ENCODE results near the gene HINT2.

HINT2 gene

DNA sequence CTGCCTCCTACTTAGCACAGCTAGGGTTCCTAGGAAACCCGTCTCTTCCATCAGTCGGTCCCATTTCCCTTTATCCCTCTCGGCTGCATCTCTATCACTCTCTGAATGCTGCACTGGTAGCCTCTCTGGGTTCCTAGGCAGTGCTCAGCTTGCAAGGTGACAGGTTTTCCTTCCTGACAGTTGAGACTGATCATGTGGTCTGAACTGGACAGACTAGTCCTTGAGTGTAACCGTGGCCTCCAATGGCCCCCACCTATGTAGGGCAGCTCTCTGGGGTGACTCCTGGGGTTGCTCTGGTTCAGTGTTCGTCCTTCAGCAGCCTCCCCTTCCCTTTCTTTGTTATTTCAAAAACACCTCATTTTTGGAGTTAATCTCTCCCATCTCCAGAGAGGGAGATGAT lies 18.0 kb upstream of the HINT2 start:
- no peak for DNase-seq (ENCODE audit: extremely low read depth, low read depth)
- TF ChIP-seq CTCF (IDR thresholded peaks at IDR 0.05; ENCODE audit: low read depth, low read length, missing control alignments): no peak
- H3K4me3 ChIP-seq (replicated peaks; ENCODE audit: low read depth, low read length): no peak overlapping the region

DNA sequence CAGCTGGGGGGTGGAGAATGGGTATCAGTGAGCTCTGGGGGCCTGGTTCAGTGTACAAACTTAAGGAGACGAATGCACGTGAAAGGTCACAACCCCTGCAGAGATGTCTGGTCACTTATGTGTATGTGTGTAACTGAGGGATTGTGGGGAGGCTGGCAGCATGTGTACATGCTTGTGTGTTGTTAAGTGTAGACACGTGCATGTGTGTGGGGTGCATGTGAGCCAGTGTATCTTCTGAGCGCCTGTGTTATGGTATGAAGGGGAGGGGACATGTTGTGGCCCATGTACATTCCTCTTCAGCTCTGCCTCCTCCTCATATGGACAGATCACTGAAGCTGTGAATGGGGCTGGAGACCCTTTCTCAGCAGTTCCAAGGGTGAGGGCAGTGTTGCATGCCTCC lies 16.2 kb upstream of the HINT2 start:
- H3K4me3 ChIP-seq (replicated peaks; ENCODE audit: low read depth, low read length): no peak overlapping the region
- TF ChIP-seq CTCF (IDR thresholded peaks at IDR 0.05; ENCODE audit: low read depth, low read length, missing control alignments): no peak
- DNase-seq (ENCODE audit: extremely low read depth, low read depth): no peak

DNA sequence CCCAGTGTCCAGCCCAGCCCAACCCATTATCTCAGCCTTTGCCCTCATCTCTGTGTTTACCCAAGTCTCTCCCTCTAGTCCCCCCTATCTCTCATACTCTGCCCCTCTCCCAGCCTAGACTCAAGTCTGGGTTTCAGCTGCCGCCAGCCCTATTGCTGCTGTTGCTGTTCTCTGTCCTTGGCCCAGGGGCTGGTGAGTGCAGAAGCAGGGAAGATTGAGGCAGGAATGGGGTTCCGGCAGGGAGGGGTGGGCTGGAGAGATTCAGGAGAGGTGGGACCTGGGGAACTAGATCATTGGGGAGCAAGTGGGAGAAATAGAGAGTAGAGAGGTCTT lies 14.9 kb upstream of the HINT2 start:
- no peak for DNase-seq (ENCODE audit: extremely low read depth, low read depth)
- peak overlapping the region; percentile 54 for H3K4me3 ChIP-seq (replicated peaks; ENCODE audit: low read depth, low read length)

GRCh38 chr9:35829084-35829763 lies 14.4 kb upstream of the HINT2 start, which contains the start of gene TMEM8B:
TMEM8B (plus strand) TSS chr9:35829228; CDS start chr9:35829448, 220 bp downstream.
- TF ChIP-seq CTCF (IDR thresholded peaks at IDR 0.05; ENCODE audit: low read depth, low read length, missing control alignments): no peak
- H3K4me3 ChIP-seq (replicated peaks; ENCODE audit: low read depth, low read length): peak within 1 kb of the TSS; percentile 54
- no peak for DNase-seq (ENCODE audit: extremely low read depth, low read depth)

More for the DNA sequence above, 14.9 kb upstream of the HINT2 start:
- no peak for TF ChIP-seq CTCF (IDR thresholded peaks at IDR 0.05; ENCODE audit: low read depth, low read length, missing control alignments)

GRCh38 chr9:35828716-35829083 lies 13.9 kb upstream of the HINT2 start, which contains the start of gene FAM221B:
FAM221B (minus strand) TSS chr9:35828732; CDS start chr9:35826161, 2,571 bp downstream.
- H3K4me3 ChIP-seq (replicated peaks; ENCODE audit: low read depth, low read length): peak within 1 kb of the TSS; percentile 54
- DNase-seq (ENCODE audit: extremely low read depth, low read depth): no peak
- no peak for TF ChIP-seq CTCF (IDR thresholded peaks at IDR 0.05; ENCODE audit: low read depth, low read length, missing control alignments)

DNA sequence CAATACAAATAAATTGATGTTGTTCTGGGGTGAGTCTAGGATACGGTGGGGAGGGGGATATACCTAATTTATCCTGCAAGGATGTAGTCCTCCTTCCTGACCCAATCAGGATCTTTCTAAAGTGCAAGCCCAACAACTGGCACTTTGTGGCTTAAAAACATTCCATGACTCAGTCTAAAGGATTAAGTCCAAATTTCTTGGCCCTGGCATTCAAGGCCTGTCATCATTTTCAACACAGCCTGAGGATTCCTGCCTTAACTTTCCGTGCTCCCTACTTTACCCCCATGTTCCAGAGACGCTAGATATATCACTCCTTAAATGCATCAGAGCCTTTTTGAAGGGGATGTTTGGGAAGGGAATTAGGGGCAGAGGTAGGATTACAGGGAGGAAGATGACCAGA lies 12.6 kb upstream of the HINT2 start:
- no peak for TF ChIP-seq CTCF (IDR thresholded peaks at IDR 0.05; ENCODE audit: low read depth, low read length, missing control alignments)
- H3K4me3 ChIP-seq (replicated peaks; ENCODE audit: low read depth, low read length): no peak overlapping the region
- no peak for DNase-seq (ENCODE audit: extremely low read depth, low read depth)
